Small intestine (tissue), 7 donors: Measurements from ENCODE around the gene CFAP221. TPM values are rescaled to one million over a fixed set of nuclear protein-coding genes. Genes with fewer than 3 reads are reported as not detected.

Source experiments
- DNase-seq, 2 donors: peaks; one replicate each; pipeline versions ENCODE4 v3.0.0 to v3.0.0-alpha.2; 2013
- FAIRE-seq: peaks from 2 replicates; lab custom pipeline; 2012; peaks lifted over from hg19 to GRCh38; lab: Jason Lieb, UNC
- H3K27ac ChIP-seq, 3 donors: one replicate each; pipeline ENCODE4 v1.5.1; 2013; ENCODE audit warnings: low read length in 2 of 3, mild to moderate bottlenecking in 2 of 3, control low read depth in 1 of 3, inconsistent platforms in 1 of 3, low read depth in 1 of 3, moderate library complexity in 1 of 3
- H3K27me3 ChIP-seq, 3 donors: one replicate each; pipeline ENCODE4 v1.6.1; 2013; ENCODE audit warnings: low read length in 3 of 3, inconsistent platforms in 1 of 3; ENCODE audit not compliant: control insufficient read depth in 3 of 3, insufficient read depth in 3 of 3
- H3K36me3 ChIP-seq, 3 donors: one replicate each; pipeline ENCODE4 v1.6.1; 2013; ENCODE audit warnings: low read length in 3 of 3, inconsistent platforms in 1 of 3, low read depth in 1 of 3, mild to moderate bottlenecking in 1 of 3, moderate library complexity in 1 of 3; ENCODE audit not compliant: control insufficient read depth in 3 of 3, insufficient read depth in 2 of 3
- H3K4me1 ChIP-seq, 3 donors: one replicate each; pipeline ENCODE4 v1.6.1; 2013; ENCODE audit warnings: low read length in 2 of 3, inconsistent platforms in 1 of 3, low read depth in 1 of 3, mild to moderate bottlenecking in 1 of 3, moderate library complexity in 1 of 3; ENCODE audit not compliant: control insufficient read depth in 3 of 3, insufficient read depth in 2 of 3
- H3K4me3 ChIP-seq, 3 donors: one replicate each; pipeline ENCODE4 v1.5.1; 2013; ENCODE audit warnings: low read length in 3 of 3, control low read depth in 1 of 3, inconsistent platforms in 1 of 3, low read depth in 1 of 3, mild to moderate bottlenecking in 1 of 3, moderate library complexity in 1 of 3
- H3K9me3 ChIP-seq, 2 donors: one replicate each; pipeline ENCODE4 v1.6.1; 2013; ENCODE audit warnings: low read depth in 1 of 2, low read length in 1 of 2; ENCODE audit not compliant: control insufficient read depth in 2 of 2, insufficient read depth in 1 of 2
- WGBS, 3 donors: extraction: QIAGEN DNeasy Blood & Tissue Kit; methylation state at CpG; one replicate each; pipeline ENCODE4 v1.1.7; 2013; 5-methylcytosine and 5-hydroxymethylcytosine counted together
- polyA plus RNA-seq, 4 donors: library from polyadenylated mRNA; stranded (reverse) in 3 of 4; unstranded in 1 of 4; fragments of 200-250 nt in 3 of 4; fragments of 120-200 nt in 1 of 4; gene quantifications; one replicate each; pipeline versions ENCODE4 v1.2.1 to v1.2.3, GENCODE V29; 2013
- donor health status: healthy with polysubstance abuse.
- donor health status: control.
- donor health status: control.
- donor health status: Bipolar disorder and iron deficiency.
- donor health status: healthy.

The CFAP221 gene
- polyA plus RNA-seq, 4 donors: 2.2 to 19.4 (median 6.6) TPM

DNA sequence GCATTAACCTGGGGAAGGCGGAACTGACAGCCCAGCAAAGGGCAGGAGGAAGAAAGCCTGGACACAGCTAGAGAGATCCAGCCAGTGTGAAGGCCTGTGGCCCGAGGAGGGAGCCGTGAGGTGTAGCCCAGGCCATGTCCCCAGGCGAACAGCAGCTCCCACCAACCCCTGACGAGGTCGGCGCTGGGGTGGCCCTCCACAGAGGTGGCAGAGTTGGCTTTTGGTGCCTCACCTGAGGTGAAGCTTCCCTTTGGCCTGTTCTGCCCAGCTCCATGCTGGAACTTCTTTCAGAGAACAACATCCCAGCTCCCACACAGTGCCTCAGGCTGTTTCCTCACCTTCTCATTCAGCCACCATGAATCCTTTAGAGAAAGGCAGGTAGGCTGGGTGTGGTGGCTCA lies 148.1 kb downstream of the CFAP221 start:
- 92 to 94% (median 93%) methylated on average over 7 of the region's 7 CpGs for WGBS, 3 donors
- Histone ChIP-seq H3K27ac (no peak overlapping the region), H3K4me3 (no peak overlapping the region), H3K4me1 (peaks cover 0 to 17% (median 0%) of the 10 kb centered on the region in 3 donors), H3K36me3 (peaks cover 2 to 41% (median 9%) of the 10 kb centered on the region in 3 donors), H3K9me3 (no peaks in the 10 kb centered on the region), H3K27me3 (no peaks in the 10 kb centered on the region)
- DNase-seq (no peak), FAIRE-seq (no peak)

DNA sequence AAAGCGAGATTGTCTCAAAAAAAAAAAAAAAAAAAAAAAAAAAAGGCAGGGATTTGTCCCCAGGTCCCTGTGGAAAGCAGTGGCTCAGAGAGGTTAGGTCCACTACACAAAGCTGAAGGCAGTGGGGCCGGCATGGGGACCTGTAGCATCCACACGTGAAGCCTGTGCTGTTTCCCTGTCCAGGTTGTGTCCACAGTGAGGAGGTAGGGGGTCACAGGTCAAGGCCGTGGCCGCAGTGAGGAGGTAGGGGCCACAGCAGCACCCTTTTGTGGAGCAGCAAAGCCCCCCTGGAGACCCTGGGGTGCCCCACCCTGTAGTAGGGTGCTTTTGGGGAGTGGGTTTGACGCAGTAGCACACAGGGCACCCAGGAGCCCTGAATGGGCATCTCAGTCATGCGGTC lies 148.7 kb downstream of the CFAP221 start:
- FAIRE-seq: no peak
- Histone ChIP-seq H3K27ac (no peak overlapping the region), H3K9me3 (no peaks in the 10 kb centered on the region), H3K4me1 (peaks cover 0 to 17% (median 0%) of the 10 kb centered on the region in 3 donors), H3K36me3 (peaks cover 2 to 38% (median 9%) of the 10 kb centered on the region in 3 donors), H3K27me3 (no peaks in the 10 kb centered on the region), H3K4me3 (no peak overlapping the region)
- WGBS, 3 donors: 68 to 85% (median 84%) methylated on average over 6 to 7 of the region's 7 CpGs
- no peak for DNase-seq

DNA sequence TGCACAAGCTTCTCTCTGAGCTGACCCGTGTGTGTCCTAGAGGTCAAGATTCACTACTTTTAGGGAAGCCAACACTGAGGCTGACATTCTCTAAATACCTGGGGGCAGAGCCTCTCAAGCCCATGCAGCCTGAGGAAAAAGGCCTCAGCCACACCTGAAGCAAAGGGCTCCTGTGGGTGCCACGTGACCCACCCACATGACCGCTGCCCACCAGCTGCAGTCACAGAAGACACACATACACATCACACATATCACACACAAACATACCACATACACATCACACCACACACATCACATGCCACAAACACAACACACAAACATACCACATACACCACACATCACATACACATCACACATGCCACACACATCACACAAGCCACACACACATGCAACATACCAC lies 149.3 kb downstream of the CFAP221 start:
- H3K4me3 ChIP-seq: no peak overlapping the region
- no peaks in the 10 kb centered on the region for H3K9me3 ChIP-seq
- no peak for DNase-seq

DNA sequence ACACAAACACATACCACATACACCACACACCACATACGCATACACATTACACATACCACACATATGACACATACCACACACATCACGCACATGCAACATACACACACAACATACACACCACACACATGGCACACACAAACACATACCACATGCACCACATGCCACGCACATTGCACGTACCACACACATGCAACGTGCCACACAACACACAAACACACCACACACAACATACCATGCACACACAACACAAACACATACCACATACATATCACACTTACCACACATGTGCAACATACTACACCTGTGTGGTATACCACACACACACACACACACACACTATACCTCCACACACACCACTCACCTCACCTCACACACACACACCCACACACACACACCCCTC lies 149.7 kb downstream of the CFAP221 start:
- no peak overlapping the region for H3K4me3 ChIP-seq
- FAIRE-seq: no peak
- 90 to 95% (median 94%) methylated on average over 5 of the region's 5 CpGs for WGBS, 3 donors

More for the DNA sequence above, 149.3 kb downstream of the CFAP221 start:
- H3K27me3 ChIP-seq: no peaks in the 10 kb centered on the region
- H3K36me3 ChIP-seq: peaks cover 2 to 34% (median 5%) of the 10 kb centered on the region in 3 donors
- FAIRE-seq: no peak
- no peak overlapping the region for H3K27ac ChIP-seq
- 55 to 73% (median 61%) methylated on average over 3 of the region's 3 CpGs for WGBS, 3 donors
- peaks cover 0 to 17% (median 0%) of the 10 kb centered on the region in 3 donors for H3K4me1 ChIP-seq

DNA sequence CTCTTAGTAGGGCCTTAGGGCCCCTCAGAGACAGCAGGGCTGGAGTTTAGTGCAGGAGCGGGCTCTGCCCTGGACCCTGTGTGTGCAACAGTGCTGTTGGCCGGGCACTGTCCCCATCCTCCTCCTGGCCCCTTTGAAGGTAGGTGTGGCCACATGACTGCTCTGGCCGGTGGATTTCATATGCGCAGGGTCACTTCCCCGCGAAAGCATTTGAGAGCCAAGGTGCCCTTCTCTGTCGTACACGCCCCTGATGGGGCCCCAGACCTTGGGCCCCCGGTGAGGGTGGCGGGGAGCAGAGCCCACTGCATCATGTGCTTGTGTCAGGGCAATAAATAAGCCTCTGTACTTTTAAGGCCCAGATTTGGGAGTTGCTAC lies 150.2 kb downstream of the CFAP221 start:
- DNase-seq: peak in 1 of 2 donors; percentile 35
- Histone ChIP-seq H3K36me3 (peaks cover 0 to 25% (median 2%) of the 10 kb centered on the region in 3 donors), H3K9me3 (no peaks in the 10 kb centered on the region), H3K27me3 (no peaks in the 10 kb centered on the region), H3K4me3 (no peak overlapping the region), H3K4me1 (peaks cover 0 to 17% (median 0%) of the 10 kb centered on the region in 3 donors), H3K27ac (no peak overlapping the region)
- FAIRE-seq: no peak
- 22 to 61% (median 48%) methylated on average over 10 of the region's 10 CpGs for WGBS, 3 donors

More for the DNA sequence above, 149.7 kb downstream of the CFAP221 start:
- no peaks in the 10 kb centered on the region for H3K27me3 ChIP-seq
- no peak overlapping the region for H3K27ac ChIP-seq
- H3K4me1 ChIP-seq: peaks cover 0 to 17% (median 0%) of the 10 kb centered on the region in 3 donors
- no peak for DNase-seq
- H3K9me3 ChIP-seq: no peaks in the 10 kb centered on the region
- H3K36me3 ChIP-seq: peaks cover under 1 to 30% (median 2%) of the 10 kb centered on the region in 3 donors

DNA sequence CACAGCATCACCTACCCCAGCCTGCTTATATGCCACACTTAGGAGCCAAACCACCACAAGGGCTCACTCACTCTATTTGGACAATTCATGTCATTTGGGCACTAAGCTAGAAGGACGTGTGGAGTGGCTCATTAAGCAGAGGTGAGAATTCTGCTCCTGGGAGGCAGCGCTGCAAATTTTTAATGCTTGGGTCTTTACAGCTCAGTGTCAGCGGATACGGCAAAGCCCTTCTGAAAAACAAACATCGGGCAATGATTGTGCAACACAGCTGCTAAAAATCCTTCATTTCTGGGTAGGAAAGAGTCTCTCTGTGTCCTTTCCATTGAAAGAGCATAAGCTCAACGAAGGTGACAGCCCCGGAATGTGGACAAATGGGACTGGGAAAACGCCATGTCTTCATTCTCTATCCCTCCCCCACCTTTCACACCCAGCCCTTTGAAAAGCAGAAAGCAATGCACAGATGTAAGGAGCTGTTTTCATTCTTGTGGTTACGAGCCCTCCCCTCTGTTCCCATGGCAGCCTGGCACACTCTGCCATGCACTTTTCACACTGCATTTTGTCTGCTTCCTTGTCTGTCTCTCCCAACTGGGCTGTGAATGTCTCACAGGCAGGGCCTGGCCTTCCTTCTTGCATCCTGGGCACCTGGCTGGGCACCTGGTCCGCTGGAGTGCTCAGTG lies 150.7 kb downstream of the CFAP221 start:
- H3K9me3 ChIP-seq: no peaks in the 10 kb centered on the region
- no peak overlapping the region for H3K4me3 ChIP-seq
- DNase-seq (peak in 1 of 2 donors; percentile 43), FAIRE-seq (no peak)
- peaks cover 0 to 17% (median 0%) of the 10 kb centered on the region in 3 donors for H3K4me1 ChIP-seq
- 20 to 30% (median 29%) methylated on average over 10 of the region's 10 CpGs for WGBS, 3 donors
- no peak overlapping the region for H3K27ac ChIP-seq
- peaks cover 0 to 20% (median 0%) of the 10 kb centered on the region in 3 donors for H3K36me3 ChIP-seq
- no peaks in the 10 kb centered on the region for H3K27me3 ChIP-seq

DNA sequence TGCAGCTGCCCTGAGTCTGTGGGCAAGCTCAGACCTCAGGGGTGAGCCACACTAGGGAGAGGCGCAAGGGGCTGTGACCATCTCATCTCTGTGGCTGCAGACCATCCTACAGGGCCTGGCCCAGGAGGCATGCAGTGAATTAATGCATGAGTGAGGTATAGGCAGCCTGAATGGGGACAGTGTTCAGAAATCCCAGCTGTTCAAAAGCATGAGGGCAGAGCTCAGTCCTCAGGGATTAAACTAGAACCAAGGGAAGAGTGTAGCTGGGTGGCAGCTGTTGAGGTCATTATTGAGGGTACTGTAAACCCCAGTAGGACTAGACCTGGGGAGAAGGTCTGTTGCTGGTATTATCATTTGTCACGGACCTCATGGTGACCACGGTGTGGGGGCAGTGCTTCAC lies 151.8 kb downstream of the CFAP221 start:
- Histone ChIP-seq H3K27ac (no peak overlapping the region), H3K36me3 (peaks cover 0 to 11% (median 0%) of the 10 kb centered on the region in 3 donors), H3K27me3 (no peaks in the 10 kb centered on the region), H3K4me1 (peaks cover 0 to 17% (median 0%) of the 10 kb centered on the region in 3 donors), H3K4me3 (no peak overlapping the region), H3K9me3 (no peaks in the 10 kb centered on the region)
- DNase-seq: no peak
- WGBS, 3 donors: 91 to 98% (median 96%) methylated on average over 3 of the region's 3 CpGs
- no peak for FAIRE-seq

DNA sequence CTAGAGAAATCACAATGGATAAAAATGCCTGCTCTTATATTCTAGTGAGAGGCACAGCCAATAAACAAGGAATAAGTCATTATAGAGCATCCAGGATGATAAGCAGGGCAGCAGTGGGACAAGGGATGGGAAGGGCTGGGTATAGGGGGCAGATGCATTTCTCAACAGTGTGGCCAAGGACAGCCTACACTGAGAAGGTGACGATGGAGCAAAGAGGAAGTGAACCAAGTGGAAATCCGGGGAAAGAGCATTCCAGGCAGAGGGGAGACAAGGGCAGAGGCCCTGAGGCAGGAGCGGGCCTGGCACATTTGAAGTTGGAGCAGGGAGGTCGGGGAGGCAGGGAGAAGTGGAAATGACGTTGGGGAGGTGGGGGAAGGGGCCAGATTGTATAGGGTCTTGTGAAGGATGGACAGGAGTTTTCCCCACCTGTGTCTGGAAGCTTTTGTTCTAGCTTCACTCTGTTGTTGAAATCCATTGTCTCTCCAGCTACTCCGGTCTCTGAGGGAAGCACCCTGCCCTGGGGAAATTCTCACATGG lies 152.3 kb downstream of the CFAP221 start:
- Histone ChIP-seq H3K27me3 (no peaks in the 10 kb centered on the region), H3K4me1 (peaks cover 0 to 17% (median 0%) of the 10 kb centered on the region in 3 donors), H3K9me3 (no peaks in the 10 kb centered on the region), H3K4me3 (no peak overlapping the region), H3K36me3 (peaks cover 0 to 7% (median 0%) of the 10 kb centered on the region in 3 donors), H3K27ac (no peak overlapping the region)
- DNase-seq (no peak), FAIRE-seq (no peak)
- 76 to 86% (median 84%) methylated on average over 6 of the region's 6 CpGs for WGBS, 3 donors
